ENCODE data around the gene MRPL53.

MRPL53 gene

DNA sequence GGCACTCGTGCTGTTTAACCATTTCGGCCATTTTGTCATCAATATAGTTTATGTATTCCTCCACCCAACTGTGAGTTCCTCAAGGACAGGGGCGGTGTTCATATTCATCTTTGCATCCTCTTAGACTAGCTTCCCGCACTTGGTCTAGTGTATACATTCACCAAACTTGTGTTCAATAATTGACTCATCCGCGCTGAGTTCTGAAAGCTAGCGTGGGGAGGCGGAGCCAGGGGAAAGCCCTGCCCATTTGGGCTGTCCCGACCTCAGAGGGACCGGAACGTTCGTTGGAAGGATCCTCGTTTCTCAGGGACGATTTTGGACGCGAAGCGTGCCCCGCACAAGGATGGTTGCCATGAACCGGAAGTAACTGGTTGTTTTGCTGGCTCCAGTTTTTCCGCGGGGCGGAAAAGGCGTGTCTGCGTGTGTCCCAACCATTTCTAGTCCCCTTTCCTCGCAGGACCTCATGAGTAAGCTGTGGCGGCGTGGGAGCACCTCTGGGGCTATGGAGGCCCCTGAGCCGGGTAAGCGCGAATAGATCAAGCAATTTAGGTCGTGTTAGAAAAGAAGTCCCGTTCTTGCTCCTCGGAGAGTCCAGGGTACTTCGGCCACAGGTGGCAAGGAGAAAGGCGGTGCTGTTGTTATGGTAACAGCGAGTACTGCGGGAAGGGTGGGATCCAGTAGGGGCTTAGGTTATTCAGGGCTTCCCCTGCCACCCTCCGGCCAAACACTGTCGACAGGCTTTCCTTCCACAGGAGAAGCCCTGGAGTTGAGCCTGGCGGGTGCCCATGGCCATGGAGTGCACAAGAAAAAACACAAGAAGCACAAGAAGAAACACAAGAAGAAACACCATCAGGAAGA, 17.6 kb downstream of the MRPL53 start, which contains the start of gene INO80B (continued):
- no peak for TF ChIP-seq PRDM2 (tag by site-specific recombination; IDR thresholded peaks at IDR 0.05; ENCODE audit: borderline replicate concordance)
- TF ChIP-seq ZNF768 (tag by site-specific recombination; IDR thresholded peaks at IDR 0.05): no peak
- TF ChIP-seq ZIC2 (tag by site-specific recombination; IDR thresholded peaks at IDR 0.05): no peak
- peak; percentile 65; the same call in 1 of the 2 replicates for TF ChIP-seq ZNF610 (tag by site-specific recombination; IDR thresholded peaks at IDR 0.05; ENCODE audit: borderline replicate concordance)
- peak; percentile 85 for TF ChIP-seq ZNF335 (tag by site-specific recombination; conservative IDR thresholded peaks at IDR 0.05)
- 0 out of 2 replicates have a peak, but pooled peaks have one; percentile 31 for TF ChIP-seq GLI4 (tag by site-specific recombination; IDR thresholded peaks at IDR 0.05)
- TF ChIP-seq GLIS2 (tag by site-specific recombination; IDR thresholded peaks at IDR 0.05): no peak
- peak; percentile 95 for TF ChIP-seq PRDM10 (tag by site-specific recombination; IDR thresholded peaks at IDR 0.05)
- TF ChIP-seq ZNF555 (tag by site-specific recombination; conservative IDR thresholded peaks at IDR 0.05): no peak
- no peak for TF ChIP-seq ZNF521 (tag by site-specific recombination; IDR thresholded peaks at IDR 0.05)
- 0 out of 2 replicates have a peak, but pooled peaks have one; percentile 76 for TF ChIP-seq ZNF184 (tag by site-specific recombination; IDR thresholded peaks at IDR 0.05)
- TF ChIP-seq KLF8 (tag by site-specific recombination; IDR thresholded peaks at IDR 0.05): peak; percentile 99
- TF ChIP-seq ZNF433 (tag by site-specific recombination; IDR thresholded peaks at IDR 0.05; ENCODE audit: low read depth): no peak
- TF ChIP-seq ZNF23 (tag by site-specific recombination; IDR thresholded peaks at IDR 0.05; ENCODE audit: borderline replicate concordance): no peak
- TF ChIP-seq TSHZ1 (tag by site-specific recombination; IDR thresholded peaks at IDR 0.05; ENCODE audit: borderline replicate concordance): peak; percentile 57; the same call in 1 of the 2 replicates
- TF ChIP-seq ZBTB17 (tag by site-specific recombination; IDR thresholded peaks at IDR 0.05): peak; percentile 96
- TF ChIP-seq YY1 (tag by site-specific recombination; IDR thresholded peaks at IDR 0.05): peak; percentile 99
- TF ChIP-seq TCF7L2 (IDR thresholded peaks at IDR 0.05; ENCODE audit: borderline replicate concordance, low read depth, low read length): no peak
- no peak for TF ChIP-seq ZNF350 (tag by site-specific recombination; IDR thresholded peaks at IDR 0.05)
- peak; percentile 83 for TF ChIP-seq KLF1 (tag by site-specific recombination; IDR thresholded peaks at IDR 0.05)
- TF ChIP-seq ZNF394 (tag by site-specific recombination; IDR thresholded peaks at IDR 0.05; ENCODE audit: borderline replicate concordance): peak; percentile 88
- TF ChIP-seq ZNF266 (tag by site-specific recombination; IDR thresholded peaks at IDR 0.05; ENCODE audit: low read depth): no peak
- TF ChIP-seq, protein P1, sequence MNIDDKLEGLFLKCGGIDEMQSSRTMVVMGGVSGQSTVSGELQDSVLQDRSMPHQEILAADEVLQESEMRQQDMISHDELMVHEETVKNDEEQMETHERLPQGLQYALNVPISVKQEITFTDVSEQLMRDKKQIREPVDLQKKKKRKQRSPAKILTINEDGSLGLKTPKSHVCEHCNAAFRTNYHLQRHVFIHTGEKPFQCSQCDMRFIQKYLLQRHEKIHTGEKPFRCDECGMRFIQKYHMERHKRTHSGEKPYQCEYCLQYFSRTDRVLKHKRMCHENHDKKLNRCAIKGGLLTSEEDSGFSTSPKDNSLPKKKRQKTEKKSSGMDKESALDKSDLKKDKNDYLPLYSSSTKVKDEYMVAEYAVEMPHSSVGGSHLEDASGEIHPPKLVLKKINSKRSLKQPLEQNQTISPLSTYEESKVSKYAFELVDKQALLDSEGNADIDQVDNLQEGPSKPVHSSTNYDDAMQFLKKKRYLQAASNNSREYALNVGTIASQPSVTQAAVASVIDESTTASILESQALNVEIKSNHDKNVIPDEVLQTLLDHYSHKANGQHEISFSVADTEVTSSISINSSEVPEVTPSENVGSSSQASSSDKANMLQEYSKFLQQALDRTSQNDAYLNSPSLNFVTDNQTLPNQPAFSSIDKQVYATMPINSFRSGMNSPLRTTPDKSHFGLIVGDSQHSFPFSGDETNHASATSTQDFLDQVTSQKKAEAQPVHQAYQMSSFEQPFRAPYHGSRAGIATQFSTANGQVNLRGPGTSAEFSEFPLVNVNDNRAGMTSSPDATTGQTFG (tag by site-specific recombination; IDR thresholded peaks at IDR 0.05; ENCODE audit: borderline replicate concordance): no peak

All from HEK293 (cell line).